CD14-positive monocyte (primary cell): ENCODE results near the gene GAB1. TPM values are rescaled to one million over a fixed set of nuclear protein-coding genes. Genes with fewer than 3 reads are reported as not detected.

Source experiments
- DNase-seq, 3 donors: peaks; one replicate each; pipeline ENCODE4 v3.0.0-alpha.2; 2011 to 2022
- H2AFZ ChIP-seq: 2 replicates; pipeline ENCODE4 v1.6.0; 2012; ENCODE audit warnings: mild to moderate bottlenecking, low read depth, low read length, inconsistent platforms; ENCODE audit not compliant: insufficient read depth, poor library complexity, severe bottlenecking
- H3K27ac ChIP-seq, 2 donors: 1 replicate in 1 of 2; 2 replicates in 1 of 2; pipeline ENCODE4 v1.5.1; 2012 to 2013; ENCODE audit warnings: low read length in 2 of 2, control low read depth in 1 of 2, inconsistent platforms in 1 of 2, low read depth in 1 of 2, mild to moderate bottlenecking in 1 of 2
- H3K27me3 ChIP-seq, 2 donors: one replicate each; pipeline versions ENCODE4 v1.6.0 to v1.6.1; 2011 to 2013; ENCODE audit warnings: low read length in 2 of 2; ENCODE audit not compliant: control insufficient read depth in 2 of 2, insufficient read depth in 2 of 2
- H3K36me3 ChIP-seq, 2 donors: replicated peaks in 1 of 2; 1 replicate in 1 of 2; 2 replicates in 1 of 2; pipeline versions ENCODE4 v1.5.1 to v1.6.1; 2012 to 2013; ENCODE audit warnings: low read length in 2 of 2, control low read depth in 1 of 2, inconsistent platforms in 1 of 2, mild to moderate bottlenecking in 1 of 2; ENCODE audit not compliant: insufficient read depth in 2 of 2, control insufficient read depth in 1 of 2
- H3K4me1 ChIP-seq, 2 donors: 1 replicate in 1 of 2; 2 replicates in 1 of 2; pipeline versions ENCODE4 v1.5.1 to v1.6.1; 2012 to 2013; ENCODE audit warnings: low read length in 2 of 2, control low read depth in 1 of 2, inconsistent platforms in 1 of 2, mild to moderate bottlenecking in 1 of 2, moderate library complexity in 1 of 2; ENCODE audit not compliant: insufficient read depth in 2 of 2, control insufficient read depth in 1 of 2
- H3K4me2 ChIP-seq: replicated peaks from 2 replicates; pipeline ENCODE3; 2012; ENCODE audit warnings: low read length, moderate library complexity, mild to moderate bottlenecking; ENCODE audit not compliant: poor library complexity, severe bottlenecking; ENCODE audit errors: extremely low read depth
- H3K4me3 ChIP-seq, 3 experiments: fragments of 200-600 bp in 1 of 3; sonication (generic) in 1 of 3; replicated peaks in 1 of 3; 1 replicate in 2 of 3; 2 replicates in 1 of 3; pipeline ENCODE4 v1.5.1; 2011 to 2013; ENCODE audit warnings: low read length in 3 of 3, mild to moderate bottlenecking in 3 of 3, control low read depth in 2 of 3, low read depth in 2 of 3, inconsistent platforms in 1 of 3, moderate library complexity in 1 of 3
- H3K79me2 ChIP-seq: 2 replicates; pipeline ENCODE4 v1.6.0; 2012; ENCODE audit warnings: mild to moderate bottlenecking, control low read depth, inconsistent platforms, low read length, moderate library complexity; ENCODE audit not compliant: insufficient read depth
- H3K9ac ChIP-seq: 2 replicates; pipeline ENCODE4 v1.6.0; 2017; ENCODE audit warnings: low read length, mild to moderate bottlenecking; ENCODE audit not compliant: insufficient read depth, poor library complexity, severe bottlenecking
- H3K9me3 ChIP-seq, 2 donors: replicated peaks in 1 of 2; 1 replicate in 1 of 2; 2 replicates in 1 of 2; pipeline versions ENCODE4 v1.5.1 to v1.6.1; 2012 to 2013; ENCODE audit warnings: low read length in 2 of 2, control low read depth in 1 of 2; ENCODE audit not compliant: control insufficient read depth in 1 of 2, insufficient read depth in 1 of 2
- H4K20me1 ChIP-seq: 2 replicates; pipeline ENCODE4 v1.6.0; 2012; ENCODE audit warnings: mild to moderate bottlenecking, low read length, control low read depth, moderate library complexity; ENCODE audit not compliant: insufficient read depth
- H3K27ac Mint-ChIP-seq, 7 donors: one replicate each; pipeline ENCODE4 v1.8.0; 2020; ENCODE audit warnings: mild to moderate bottlenecking in 7 of 7, mixed read lengths in 7 of 7, moderate library complexity in 6 of 7, inconsistent platforms in 2 of 7
- H3K27me3 Mint-ChIP-seq, 3 donors: one replicate each; pipeline ENCODE4 v1.8.0; 2021 to 2022; ENCODE audit warnings: low read depth in 3 of 3, mild to moderate bottlenecking in 3 of 3, mixed read lengths in 3 of 3, moderate library complexity in 3 of 3, inconsistent platforms in 1 of 3
- H3K36me3 Mint-ChIP-seq, 2 donors: one replicate each; pipeline ENCODE4 v1.8.0; 2020; ENCODE audit warnings: mixed read lengths in 2 of 2, inconsistent platforms in 1 of 2, mild to moderate bottlenecking in 1 of 2
- H3K4me1 Mint-ChIP-seq: one replicate; pipeline ENCODE4 v1.8.0; 2020; ENCODE audit warnings: mild to moderate bottlenecking, mixed read lengths
- H3K4me3 Mint-ChIP-seq, 2 donors: one replicate each; pipeline ENCODE4 v1.8.0; 2020; ENCODE audit warnings: mild to moderate bottlenecking in 2 of 2, mixed read lengths in 2 of 2, moderate library complexity in 1 of 2
- H3K9me3 Mint-ChIP-seq, 7 donors: one replicate each; pipeline ENCODE4 v1.8.0; 2020 to 2022; ENCODE audit warnings: mixed read lengths in 7 of 7, mild to moderate bottlenecking in 6 of 7, moderate library complexity in 6 of 7, inconsistent platforms in 2 of 7
- CTCF ChIP-seq: fragments of 200-600 bp; IDR thresholded peaks from one replicate; pipeline ENCODE4 v1.8.0; 2022; ENCODE audit warnings: antibody characterized with exemption, mild to moderate bottlenecking
- WGBS: methylation state at CpG from one replicate; pipeline ENCODE4 v1.1.5; 2013; ENCODE audit warnings: missing lambda C conversion rate; ENCODE audit not compliant: insufficient coverage; 5-methylcytosine and 5-hydroxymethylcytosine counted together
- intact Hi-C, 2 donors: fragments of 100-400 bp; cut with micrococcal nuclease; formaldehyde crosslinking; loops; one replicate each; pipeline versions ENCODE4 v1.15.0 to v1.15.1; 2023
- polyA plus RNA-seq, 3 donors: library from polyadenylated mRNA; depleted of rRNA in 1 of 3; unstranded in 2 of 3; stranded (reverse) in 1 of 3; fragments of 300-500 nt in 2 of 3; fragments of >200 nt in 1 of 3; fragmentation: Illumina TruSeq in 2 of 3; gene quantifications; 1 replicate in 2 of 3; 2 replicates in 1 of 3; pipeline ENCODE4 v1.2.3, GENCODE V29; 2012 to 2021

Gene GAB1
- polyA plus RNA-seq, 3 donors, result 0.55 to 7.3 (median 0.69) TPM

- peaks cover 56% of the 10 kb centered on the region for H3K79me2 ChIP-seq
- Mint-ChIP-seq H3K27ac (peak overlapping the region; percentile 99 to 100 (median 100)), H3K4me3 (peak overlapping the region; percentile 97 to 99), H3K36me3 (peaks cover 21 to 24% of the 10 kb centered on the region in 2 donors), H3K27me3 (peaks cover 0 to 3% (median 0%) of the 10 kb centered on the region in 3 donors), H3K9me3 (no peaks in the 10 kb centered on the region), H3K4me1 (peaks cover 32% of the 10 kb centered on the region)
- peaks cover 23 to 26% of the 10 kb centered on the region in 2 donors for H3K4me1 ChIP-seq
- peak overlapping the region; percentile 92 for H3K9ac ChIP-seq
- H3K27me3 ChIP-seq, result no peaks in the 10 kb centered on the region
- no peaks in the 10 kb centered on the region for H3K9me3 ChIP-seq
- peaks cover 22 to 33% of the 10 kb centered on the region in 2 donors for H3K36me3 ChIP-seq
- TF ChIP-seq CTCF, result no peak
- H3K4me2 ChIP-seq, result peak overlapping the region; percentile 97
- WGBS, result 1% methylated on average over 12 of the region's 18 CpGs
- DNase-seq, result peak; percentile 5 to 28 (median 15)
- peaks cover 48% of the 10 kb centered on the region for H4K20me1 ChIP-seq
- peak overlapping the region; percentile 93 to 97 for H3K27ac ChIP-seq
- H2AFZ ChIP-seq, result peak overlapping the region; percentile 87
- H3K4me3 ChIP-seq, result peak overlapping the region; percentile 80 to 91 (median 91)
- intact Hi-C loops, result loop anchor here (5.0 to 10.0 kb wide), 4 partner anchors 170 to 1580 kb away; partner anchors contain the start of genes ABCE1 (in 1 of the 2), ANAPC10 (in 1 of the 2) and GAB1 (in 1 of the 2)
Measured at GRCh38 chr4:143514497-143514896, 177.8 kb downstream of the GAB1 start.

- H3K79me2 ChIP-seq, result peaks cover 60% of the 10 kb centered on the region
- peaks cover 23 to 26% of the 10 kb centered on the region in 2 donors for H3K4me1 ChIP-seq
- no peaks in the 10 kb centered on the region for H3K27me3 ChIP-seq
- intact Hi-C loops, result loop anchor here (5.0 to 10.0 kb wide), 4 partner anchors 170 to 1580 kb away; partner anchors contain the start of genes ABCE1 (in 1 of the 2), ANAPC10 (in 1 of the 2) and GAB1 (in 1 of the 2)
- H3K9me3 ChIP-seq, result no peaks in the 10 kb centered on the region
- peak overlapping the region; percentile 92 for H3K9ac ChIP-seq
- TF ChIP-seq CTCF, result no peak
- H3K27ac ChIP-seq, result peak overlapping the region; percentile 93 to 97
- H3K9me3 Mint-ChIP-seq, result no peaks in the 10 kb centered on the region
- peak overlapping the region; percentile 80 to 91 (median 91) for H3K4me3 ChIP-seq
- H3K36me3 ChIP-seq, result peaks cover 26 to 37% of the 10 kb centered on the region in 2 donors
- H4K20me1 ChIP-seq, result peaks cover 52% of the 10 kb centered on the region
- 40% methylated on average over 1 of the region's 5 CpGs for WGBS
- peaks cover 36% of the 10 kb centered on the region for H3K4me1 Mint-ChIP-seq
- H3K27ac Mint-ChIP-seq, result peak overlapping the region; percentile 64 to 100 (median 100)
- no peak for DNase-seq
- H3K27me3 Mint-ChIP-seq, result peaks cover 0 to 3% (median 0%) of the 10 kb centered on the region in 3 donors
- H2AFZ ChIP-seq, result peak overlapping the region; percentile 87
- peaks cover 25 to 28% of the 10 kb centered on the region in 2 donors for H3K36me3 Mint-ChIP-seq
- H3K4me2 ChIP-seq, result peak overlapping the region; percentile 97
- peak overlapping the region; percentile 97 to 99 for H3K4me3 Mint-ChIP-seq
Measured at GRCh38 chr4:143514901-143515300, 178.2 kb downstream of the GAB1 start.
